ENCODE results near the gene CCR7.

GRCh38 chr17:40515011-40515410, 50.3 kb downstream of the CCR7 start:
- TF ChIP-seq CTCF (IDR thresholded peaks at IDR 0.05) (no peak), POLR2A (IDR thresholded peaks at IDR 0.05; ENCODE audit: low read depth) (no peak), POLR2AphosphoS5 (IDR thresholded peaks at IDR 0.05) (no peak), EP300 (IDR thresholded peaks at IDR 0.05) (no peak)

Data from esophagus muscularis mucosa (tissue), 4 donors.